ENCODE data around the gene ACAP3. TPM values are rescaled to one million over a fixed set of nuclear protein-coding genes. Genes with fewer than 3 reads are reported as not detected.

Gene ACAP3
- total and polyA plus RNA-seq, 2 donors (not counting 3 experiments of a cell fraction or from before 2014, with no cell fraction given) = 27.8 to 39.0 TPM

- intact Hi-C loops (cut with micrococcal nuclease) = no loop called here
- H3K9me3 ChIP-seq (replicated peaks; ENCODE audit: control insufficient read depth, insufficient read depth, low read length) = no peaks in the 10 kb centered on the region
- no peaks in the 10 kb centered on the region for H3K27me3 ChIP-seq (ENCODE audit: control insufficient read depth in 2 of 2, insufficient read depth in 2 of 2, low read length in 2 of 2)
- peaks cover 27% of the 10 kb centered on the region for H3K79me2 ChIP-seq (ENCODE audit: control insufficient read depth, insufficient read depth, low read length)
- no TSS peak for BruUV-seq (replicated peaks)
- DNase-seq (ENCODE audit: low read depth, low spot score) = no peak
- H3K36me3 ChIP-seq (ENCODE audit: control insufficient read depth in 2 of 2, extremely low read depth in 1 of 2, insufficient read depth in 2 of 2, low read length in 2 of 2) = peaks cover 0 to 15% of the 10 kb centered on the region in 2 experiments
- TF ChIP-seq GATA2 (IDR thresholded peaks at IDR 0.05; ENCODE audit: insufficient read depth, insufficient read length, low read depth, low read length) (no peak), MAX (IDR thresholded peaks at IDR 0.05; ENCODE audit: insufficient read depth, insufficient read length) (no peak), CTCF (IDR thresholded peaks at IDR 0.05; ENCODE audit: extremely low read depth in 1 of 2, insufficient read depth in 1 of 2, low read depth in 1 of 2, low read length in 2 of 2) (no peak), MYC (IDR thresholded peaks at IDR 0.05; ENCODE audit: low read depth, low read length) (no peak), POLR2A (IDR thresholded peaks at IDR 0.05; ENCODE audit: low read depth, low read length) (no peak), FOS (IDR thresholded peaks at IDR 0.05; ENCODE audit: borderline replicate concordance, insufficient read depth, low read length) (no peak), JUN (IDR thresholded peaks at IDR 0.05; ENCODE audit: borderline replicate concordance, insufficient read depth, insufficient read length, low read depth) (no peak), EZH2 (IDR thresholded peaks at IDR 0.05; ENCODE audit: borderline replicate concordance, low read depth, low read length, severe bottlenecking) (no peak), POLR2AphosphoS5 (IDR thresholded peaks at IDR 0.05; ENCODE audit: insufficient read depth, low read depth, low read length) (no peak)
- peaks cover 13% of the 10 kb centered on the region for H3K4me1 ChIP-seq (ENCODE audit: control insufficient read depth, extremely low read depth, insufficient read depth, low read length)
- dilution Hi-C loops (cut with MboI; ENCODE audit: extremely low pct_ligation_motif_present, low sequenced_read_pairs) = no loop called here
- no peak overlapping the region for H3K4me3 ChIP-seq (replicated peaks in 1 of 3; ENCODE audit: insufficient read depth in 1 of 3, low read depth in 1 of 3, low read length in 3 of 3)
- H2AFZ ChIP-seq (ENCODE audit: low read depth, low read length) = no peak overlapping the region
- no peak overlapping the region for H3K4me2 ChIP-seq (ENCODE audit: insufficient read depth, low read length)
- H3K9me1 ChIP-seq (replicated peaks; ENCODE audit: control insufficient read depth, extremely low read depth, insufficient read depth, low read length) = no peaks in the 10 kb centered on the region
- no peak overlapping the region for H3K27ac ChIP-seq (ENCODE audit: insufficient read depth, low read depth, low read length)
- CTCF ChIA-PET = no interaction called here
- H4K20me1 ChIP-seq (replicated peaks; ENCODE audit: control insufficient read depth, extremely low read depth, insufficient read depth, low read length) = no peaks in the 10 kb centered on the region
- FAIRE-seq = no peak
- no peak overlapping the region for H3K9ac ChIP-seq (replicated peaks; ENCODE audit: extremely low read depth, insufficient read depth, low read length)
- POLR2A ChIA-PET = no interaction called here
Observed at GRCh38 chr1:1327291-1327690, 19.6 kb upstream of the ACAP3 start.

Data from endothelial cell of umbilical vein (primary cell).